CD4-positive, alpha-beta T cell treated with Interleukin-15 for 4 hours (primary cell): Measurements from ENCODE around the gene SMAD6.

ENCODE experiments used
- DNase-seq: peaks from one replicate; pipeline ENCODE4 v3.0.0-alpha.2; 2020; ENCODE audit warnings: low spot score

SMAD6 gene

DNA sequence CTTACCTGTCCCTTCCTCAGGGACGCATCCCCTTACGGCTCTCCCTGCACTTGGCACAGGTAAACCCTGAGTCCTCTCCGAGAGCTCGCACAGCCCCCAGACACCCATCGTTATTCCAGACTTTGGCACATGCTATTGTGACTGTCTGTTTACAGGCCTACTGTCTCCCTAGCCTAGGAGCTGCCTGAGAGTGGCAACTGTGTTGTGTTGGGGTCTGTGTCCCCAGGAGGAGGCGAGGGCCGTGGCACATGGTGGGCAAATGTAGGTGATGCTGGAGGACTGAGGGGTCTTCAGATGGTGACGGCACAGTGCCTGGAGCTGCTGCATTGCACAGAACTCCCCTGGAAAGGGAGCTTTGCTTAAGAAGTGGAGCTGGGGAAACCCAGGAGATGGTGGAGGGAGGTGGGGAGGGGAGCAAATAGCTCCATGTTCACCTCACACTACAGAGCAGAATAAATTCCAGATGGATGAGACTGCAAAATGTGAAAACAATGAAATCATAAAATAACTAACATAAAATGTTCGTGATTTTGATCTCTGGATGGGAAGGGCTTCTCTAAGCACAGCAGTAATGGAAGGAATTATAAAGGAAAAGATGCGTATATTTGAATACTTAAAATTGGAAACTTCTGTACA, 96.5 kb downstream of the SMAD6 start:
- no peak for DNase-seq

- DNase-seq = no peak
Measured at GRCh38 chr15:66799242-66799641, 97.2 kb downstream of the SMAD6 start.

GRCh38 chr15:66800584-66801235, 98.7 kb downstream of the SMAD6 start:
- no peak for DNase-seq

- no peak for DNase-seq
Measured at GRCh38 chr15:66801266-66801665, 99.2 kb downstream of the SMAD6 start.

GRCh38 chr15:66802025-66803001, 100.3 kb downstream of the SMAD6 start:
- DNase-seq = no peak

GRCh38 chr15:66803182-66803729, 101.2 kb downstream of the SMAD6 start:
- no peak for DNase-seq

- DNase-seq = no peak
Measured at GRCh38 chr15:66803749-66804148, 101.7 kb downstream of the SMAD6 start.

DNA sequence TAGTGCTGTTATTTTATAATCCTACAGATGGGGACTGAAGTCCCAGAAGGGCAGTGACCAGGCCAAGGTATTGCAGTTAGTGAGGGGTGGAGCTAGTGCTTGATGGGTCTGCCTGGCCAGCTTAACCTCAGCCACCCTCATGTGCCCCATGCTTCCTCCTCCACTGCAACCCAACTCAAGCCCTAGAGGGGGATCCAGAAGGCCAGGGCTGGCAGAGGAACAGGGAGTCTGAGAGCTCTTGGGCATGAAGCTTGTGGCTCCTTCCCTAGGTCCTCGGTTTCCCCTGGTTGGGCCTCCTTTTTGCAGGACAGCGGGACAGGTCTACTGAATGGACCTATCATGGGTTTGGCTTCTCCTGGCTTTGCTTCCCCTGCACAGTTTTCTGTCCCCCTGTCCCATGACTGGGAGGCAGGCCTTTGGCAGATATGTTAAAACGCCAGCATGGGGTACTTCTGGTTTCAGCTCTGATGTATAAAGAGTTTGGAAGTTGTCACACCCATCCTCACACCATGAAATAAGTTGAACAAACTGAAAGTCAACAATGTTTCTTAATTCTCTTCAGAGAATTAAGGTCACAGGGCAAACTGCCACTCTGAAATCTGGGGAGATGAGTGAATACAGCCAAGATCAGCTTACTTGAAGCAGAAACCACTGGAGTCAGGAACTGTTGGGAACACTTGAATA, 103.3 kb downstream of the SMAD6 start:
- DNase-seq = no peak

GRCh38 chr15:66808181-66808824, 106.3 kb downstream of the SMAD6 start:
- no peak for DNase-seq

GRCh38 chr15:66809664-66810063, 107.6 kb downstream of the SMAD6 start:
- DNase-seq = no peak

DNA sequence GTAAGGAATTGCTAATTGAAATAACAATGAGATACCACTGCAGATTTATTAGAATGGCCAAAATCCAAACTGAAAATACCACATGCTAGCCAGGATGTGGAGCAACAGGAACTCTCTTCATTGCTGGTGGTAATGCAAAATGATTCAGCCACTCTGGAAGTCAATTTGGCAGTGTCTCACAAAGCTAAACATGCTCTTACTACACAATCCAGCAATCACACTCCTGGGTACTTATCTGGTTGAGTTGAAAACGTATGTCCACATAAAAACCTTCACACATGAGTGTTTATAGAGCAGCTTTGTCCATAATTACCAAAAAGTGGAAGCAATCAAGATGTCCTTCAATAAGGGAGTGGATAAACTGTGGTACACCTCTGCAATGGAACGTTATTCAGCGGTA, 113.3 kb downstream of the SMAD6 start:
- no peak for DNase-seq

DNA sequence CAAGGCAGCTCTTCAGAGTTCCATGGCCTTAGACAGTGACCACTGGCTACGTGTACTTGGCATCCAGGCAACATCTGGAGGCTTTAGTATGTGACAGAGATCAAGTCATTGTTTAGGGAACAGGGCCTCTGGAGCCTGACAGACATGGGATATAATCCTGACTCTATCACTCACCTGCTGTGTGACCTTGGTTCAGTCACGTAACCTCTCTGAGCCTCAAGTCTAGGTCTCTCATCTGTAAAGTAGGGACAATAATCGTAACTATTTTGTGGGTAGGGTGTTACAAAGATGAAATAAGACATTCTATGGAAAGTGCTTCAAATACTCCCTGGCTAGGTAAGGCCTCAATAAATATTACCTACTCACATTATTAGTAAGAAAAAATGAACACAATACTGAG, 114.2 kb downstream of the SMAD6 start:
- DNase-seq = no peak

- DNase-seq = no peak
Measured at GRCh38 chr15:66819084-66819483, 117.0 kb downstream of the SMAD6 start.

- DNase-seq = no peak
Measured at GRCh38 chr15:66820481-66821176, 118.6 kb downstream of the SMAD6 start.

- DNase-seq = no peak
Measured at GRCh38 chr15:66821307-66821706, 119.3 kb downstream of the SMAD6 start.

- no peak for DNase-seq
Measured at GRCh38 chr15:66822114-66822513, 120.1 kb downstream of the SMAD6 start.

DNA sequence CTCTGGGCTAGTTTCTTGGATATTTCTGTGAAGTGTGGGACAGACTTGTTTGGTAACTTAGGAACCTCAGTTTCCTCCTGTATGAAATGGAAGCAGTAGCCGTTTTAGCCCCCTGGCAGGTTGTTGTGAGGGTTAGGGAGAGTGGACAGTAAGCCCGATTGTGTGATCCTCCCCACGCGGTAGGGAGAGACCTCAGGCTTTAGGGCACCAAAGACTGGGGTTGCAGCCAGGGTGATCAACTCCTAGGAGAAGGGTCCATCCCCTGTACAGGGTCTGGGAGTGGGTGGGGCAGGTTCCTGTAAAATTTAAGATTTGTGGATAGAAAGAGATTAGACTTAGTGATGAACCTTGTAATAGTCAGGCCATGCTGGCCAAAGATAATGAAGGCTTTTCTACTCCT, 120.5 kb downstream of the SMAD6 start:
- DNase-seq = no peak

DNA sequence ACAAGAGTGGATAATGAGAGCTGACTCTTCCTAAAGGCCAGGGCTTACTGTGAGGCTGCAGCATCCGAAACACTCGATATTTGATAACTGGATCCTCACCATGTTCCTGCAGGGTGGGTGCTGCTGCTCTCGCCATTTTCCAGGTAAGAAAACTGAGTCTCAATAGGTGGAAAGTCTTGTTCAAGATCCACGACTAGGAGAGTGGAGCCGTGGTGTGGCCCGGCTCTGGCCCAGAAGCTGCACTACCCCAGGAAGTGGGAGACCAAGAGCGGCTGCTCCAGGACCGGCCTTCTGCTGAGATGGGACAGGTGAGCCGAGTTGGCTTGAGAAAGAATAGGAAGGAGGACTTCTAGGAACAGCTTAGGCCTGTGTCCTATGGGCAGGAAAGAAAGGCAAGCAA, 121.6 kb downstream of the SMAD6 start:
- no peak for DNase-seq

GRCh38 chr15:66824424-66824823, 122.4 kb downstream of the SMAD6 start:
- DNase-seq = no peak

DNA sequence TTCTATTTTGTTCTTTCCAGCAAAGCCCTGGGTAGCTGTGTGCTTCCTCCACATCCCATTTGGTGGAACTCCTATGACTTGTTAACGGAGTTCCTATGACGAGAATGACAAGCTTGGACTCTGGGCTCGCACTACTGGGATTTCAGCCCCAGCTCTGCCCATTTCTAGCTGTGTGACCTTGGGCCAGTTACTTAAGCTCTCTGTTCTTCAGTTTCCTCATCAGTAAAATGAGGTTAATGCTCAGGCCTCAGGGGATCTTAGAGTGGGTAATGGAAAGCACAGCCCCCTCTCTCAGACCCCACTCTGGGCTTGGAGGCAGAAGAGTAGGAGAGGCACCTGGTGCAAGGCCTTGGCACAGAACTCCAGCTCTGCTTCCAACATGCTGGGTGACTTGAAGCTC, 123.1 kb downstream of the SMAD6 start:
- no peak for DNase-seq

DNA sequence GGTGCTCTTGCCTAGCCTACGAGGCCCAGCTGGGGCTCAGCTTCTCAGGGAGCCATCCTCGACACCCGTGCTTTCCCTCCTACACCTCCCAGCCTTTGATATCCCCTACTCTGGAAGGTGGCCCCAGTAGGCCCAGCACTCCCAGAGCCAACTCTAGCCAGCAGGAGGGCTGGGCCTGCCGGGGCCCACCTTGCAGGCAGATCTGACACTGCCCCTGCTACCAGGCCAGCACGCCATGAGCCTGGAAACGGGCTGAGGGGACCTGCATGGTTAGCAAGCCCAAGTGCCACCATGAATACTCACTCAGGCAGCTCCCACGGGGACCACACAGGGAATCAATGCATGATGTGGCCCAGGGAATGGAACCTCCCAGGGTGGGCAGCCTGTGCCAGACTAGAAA, 123.7 kb downstream of the SMAD6 start:
- DNase-seq = no peak
